Activated T-cell treated with anti-CD3 and anti-CD28 coated beads, Interleukin-2, amount 50 U/mL, for 24 hours (primary cell): ENCODE results near the gene SARS1.

ENCODE experiments used
- DNase-seq: peaks from one replicate; pipeline ENCODE4 v3.0.0-alpha.2; 2020
- H3K27ac Mint-ChIP-seq: 2 replicates; pipeline ENCODE4 v1.8.0; 2020; ENCODE audit warnings: mild to moderate bottlenecking, mixed read lengths
- H3K27me3 Mint-ChIP-seq: 2 replicates; pipeline ENCODE4 v1.8.0; 2020; ENCODE audit warnings: mixed read lengths
- H3K36me3 Mint-ChIP-seq: 2 replicates; pipeline ENCODE4 v1.8.0; 2020; ENCODE audit warnings: low read depth, mixed read lengths
- H3K4me1 Mint-ChIP-seq: 2 replicates; pipeline ENCODE4 v1.8.0; 2020; ENCODE audit warnings: low read depth, mixed read lengths
- H3K4me3 Mint-ChIP-seq: 2 replicates; pipeline ENCODE4 v1.8.0; 2020; ENCODE audit warnings: mild to moderate bottlenecking, moderate library complexity, mixed read lengths
- H3K9me3 Mint-ChIP-seq: 2 replicates; pipeline ENCODE4 v1.8.0; 2020; ENCODE audit warnings: mixed read lengths

Gene SARS1

GRCh38 chr1:109186733-109187086 lies 27.0 kb upstream of the SARS1 start:
- Mint-ChIP-seq H3K4me3 (no peak overlapping the region), H3K27me3 (no peaks in the 10 kb centered on the region), H3K9me3 (no peaks in the 10 kb centered on the region), H3K36me3 (peaks cover 2% of the 10 kb centered on the region), H3K27ac (no peak overlapping the region), H3K4me1 (peaks cover 2% of the 10 kb centered on the region)
- no peak for DNase-seq

DNA sequence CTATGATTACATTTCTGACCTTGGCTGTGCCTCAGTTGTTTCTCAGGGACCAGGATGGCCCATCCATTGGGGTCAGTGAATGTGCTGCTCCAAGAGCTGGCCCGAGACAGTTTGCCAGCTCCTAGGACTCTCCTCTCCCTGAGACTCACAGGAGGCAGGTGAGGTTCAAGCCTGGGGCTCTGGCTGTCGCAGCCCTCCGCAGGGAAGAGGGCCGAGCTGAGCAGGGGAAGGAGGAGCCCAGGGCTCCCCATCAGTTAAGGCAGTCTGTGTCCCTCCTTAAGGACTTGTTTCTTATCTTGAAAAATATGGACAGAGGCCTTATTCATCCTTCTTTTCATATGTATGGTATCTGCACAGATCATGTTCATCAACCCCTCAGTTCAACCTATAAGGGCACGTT lies 26.6 kb upstream of the SARS1 start:
- peaks cover 2% of the 10 kb centered on the region for H3K36me3 Mint-ChIP-seq
- no peaks in the 10 kb centered on the region for H3K27me3 Mint-ChIP-seq
- peaks cover 2% of the 10 kb centered on the region for H3K4me1 Mint-ChIP-seq
- no peak overlapping the region for H3K4me3 Mint-ChIP-seq
- H3K27ac Mint-ChIP-seq: no peak overlapping the region
- no peak for DNase-seq
- H3K9me3 Mint-ChIP-seq: no peaks in the 10 kb centered on the region

GRCh38 chr1:109188200-109188599 lies 25.5 kb upstream of the SARS1 start:
- Mint-ChIP-seq H3K27me3 (no peaks in the 10 kb centered on the region), H3K4me1 (peaks cover 2% of the 10 kb centered on the region), H3K9me3 (no peaks in the 10 kb centered on the region), H3K4me3 (no peak overlapping the region), H3K27ac (no peak overlapping the region), H3K36me3 (peaks cover 2% of the 10 kb centered on the region)
- no peak for DNase-seq

DNA sequence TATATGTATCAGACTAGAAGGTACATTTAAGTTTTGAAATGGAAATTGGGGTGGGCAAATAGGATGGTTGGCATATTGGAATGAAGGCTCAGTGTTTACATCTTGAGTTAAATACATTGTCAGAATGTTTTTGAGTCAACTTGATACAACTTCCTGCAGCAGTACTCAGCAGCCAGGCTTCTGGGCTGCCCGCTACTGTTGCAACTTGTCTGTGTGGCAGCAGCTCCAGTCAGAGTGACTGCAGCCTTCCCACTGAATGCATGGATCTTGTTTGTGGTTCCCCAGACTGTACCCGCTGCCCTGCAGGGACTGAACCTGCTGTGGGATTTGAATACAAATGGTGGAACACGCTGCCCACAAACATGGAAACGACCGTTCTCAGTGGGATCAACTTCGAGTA lies 24.9 kb upstream of the SARS1 start:
- peaks cover 2% of the 10 kb centered on the region for H3K36me3 Mint-ChIP-seq
- H3K4me3 Mint-ChIP-seq: no peak overlapping the region
- DNase-seq: no peak
- no peaks in the 10 kb centered on the region for H3K27me3 Mint-ChIP-seq
- H3K27ac Mint-ChIP-seq: no peak overlapping the region
- peaks cover 2% of the 10 kb centered on the region for H3K4me1 Mint-ChIP-seq
- no peaks in the 10 kb centered on the region for H3K9me3 Mint-ChIP-seq

- no peaks in the 10 kb centered on the region for H3K27me3 Mint-ChIP-seq
- peaks cover 2% of the 10 kb centered on the region for H3K4me1 Mint-ChIP-seq
- no peak overlapping the region for H3K27ac Mint-ChIP-seq
- no peak overlapping the region for H3K4me3 Mint-ChIP-seq
- peaks cover 2% of the 10 kb centered on the region for H3K36me3 Mint-ChIP-seq
- DNase-seq: no peak
- H3K9me3 Mint-ChIP-seq: no peaks in the 10 kb centered on the region
Measured at GRCh38 chr1:109190189-109190588, 23.5 kb upstream of the SARS1 start.

DNA sequence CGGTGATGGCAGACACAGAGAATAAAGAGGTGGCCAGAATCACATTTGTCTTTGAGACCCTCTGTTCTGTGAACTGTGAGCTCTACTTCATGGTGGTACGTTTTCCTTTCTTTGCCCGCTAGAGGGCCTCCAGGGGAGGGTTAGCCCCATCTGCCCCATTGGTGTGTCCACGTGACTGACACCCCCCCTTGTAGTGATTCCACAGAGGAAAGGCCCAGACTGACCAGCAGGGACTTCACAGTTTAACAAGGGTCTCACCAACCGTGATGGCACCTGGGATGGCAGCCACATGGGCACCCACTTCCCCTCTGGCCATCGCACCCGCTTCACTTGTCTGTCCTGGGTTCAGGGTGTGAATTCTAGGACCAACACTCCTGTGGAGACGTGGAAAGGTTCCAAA lies 22.3 kb upstream of the SARS1 start:
- H3K27me3 Mint-ChIP-seq: no peaks in the 10 kb centered on the region
- no peak overlapping the region for H3K27ac Mint-ChIP-seq
- H3K36me3 Mint-ChIP-seq: peaks cover 2% of the 10 kb centered on the region
- DNase-seq: no peak
- H3K4me3 Mint-ChIP-seq: no peak overlapping the region
- peaks cover 2% of the 10 kb centered on the region for H3K4me1 Mint-ChIP-seq
- no peaks in the 10 kb centered on the region for H3K9me3 Mint-ChIP-seq

GRCh38 chr1:109191891-109192290 lies 21.8 kb upstream of the SARS1 start:
- H3K36me3 Mint-ChIP-seq: peaks cover 2% of the 10 kb centered on the region
- no peak overlapping the region for H3K27ac Mint-ChIP-seq
- no peaks in the 10 kb centered on the region for H3K27me3 Mint-ChIP-seq
- H3K9me3 Mint-ChIP-seq: no peaks in the 10 kb centered on the region
- H3K4me1 Mint-ChIP-seq: peaks cover 2% of the 10 kb centered on the region
- DNase-seq: no peak
- H3K4me3 Mint-ChIP-seq: no peak overlapping the region

- Mint-ChIP-seq H3K36me3 (peaks cover 2% of the 10 kb centered on the region), H3K4me3 (no peak overlapping the region), H3K4me1 (peaks cover 5% of the 10 kb centered on the region), H3K27me3 (no peaks in the 10 kb centered on the region), H3K9me3 (no peaks in the 10 kb centered on the region), H3K27ac (no peak overlapping the region)
- DNase-seq: no peak
Measured at GRCh38 chr1:109192433-109192832, 21.3 kb upstream of the SARS1 start.

GRCh38 chr1:109193653-109194590 lies 19.8 kb upstream of the SARS1 start:
- Mint-ChIP-seq H3K27ac (no peak overlapping the region), H3K27me3 (no peaks in the 10 kb centered on the region), H3K36me3 (peaks cover 2% of the 10 kb centered on the region), H3K9me3 (no peaks in the 10 kb centered on the region), H3K4me3 (no peak overlapping the region), H3K4me1 (peaks cover 10% of the 10 kb centered on the region)
- peak; percentile 76 for DNase-seq

DNA sequence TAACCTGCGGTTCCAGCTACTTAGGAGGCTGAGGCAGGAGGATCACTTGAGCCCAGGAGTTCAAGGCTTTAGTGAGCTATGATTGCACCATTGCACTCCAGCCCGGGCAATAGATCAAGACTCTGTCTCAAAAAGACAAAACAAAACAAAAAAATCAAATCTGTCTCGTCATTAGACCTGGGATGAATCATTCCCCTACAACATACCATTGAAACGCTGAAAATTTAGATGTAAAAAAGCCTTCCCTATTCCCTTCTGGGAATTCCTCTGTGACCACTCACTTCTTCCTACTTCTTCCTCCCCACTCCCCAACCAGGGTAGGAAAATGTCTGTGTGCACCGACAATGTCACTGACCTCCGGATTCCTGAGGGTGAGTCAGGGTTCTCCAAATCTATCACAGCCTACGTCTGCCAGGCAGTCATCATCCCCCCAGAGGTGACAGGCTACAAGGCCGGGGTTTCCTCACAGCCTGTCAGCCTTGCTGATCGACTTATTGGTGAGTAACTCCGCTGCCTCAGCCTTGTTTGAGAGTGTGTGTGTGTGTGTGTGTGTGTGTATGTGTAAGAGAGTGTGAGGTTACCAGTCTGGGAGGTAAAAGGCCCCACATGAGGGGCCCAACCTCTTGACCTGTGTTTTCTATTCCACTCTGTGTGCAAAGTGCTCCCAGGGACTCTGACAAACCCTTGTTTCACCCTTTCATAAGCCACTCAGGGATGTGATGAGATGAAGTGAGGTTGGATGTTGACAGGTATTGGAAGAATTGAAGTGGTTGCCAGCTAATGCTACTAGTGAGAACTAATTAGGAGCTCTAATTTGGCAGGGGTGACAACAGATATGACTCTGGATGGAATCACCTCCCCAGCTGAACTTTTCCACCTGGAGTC lies 16.3 kb upstream of the SARS1 start:
- no peaks in the 10 kb centered on the region for H3K9me3 Mint-ChIP-seq
- H3K36me3 Mint-ChIP-seq: no peaks in the 10 kb centered on the region
- H3K27ac Mint-ChIP-seq: peak overlapping the region; percentile 9
- DNase-seq: no peak
- H3K4me3 Mint-ChIP-seq: no peak overlapping the region
- H3K27me3 Mint-ChIP-seq: no peaks in the 10 kb centered on the region
- H3K4me1 Mint-ChIP-seq: peaks cover 25% of the 10 kb centered on the region

GRCh38 chr1:109198043-109198695 lies 15.5 kb upstream of the SARS1 start:
- Mint-ChIP-seq H3K4me3 (no peak overlapping the region), H3K4me1 (peaks cover 25% of the 10 kb centered on the region), H3K36me3 (peaks cover 3% of the 10 kb centered on the region), H3K9me3 (no peaks in the 10 kb centered on the region), H3K27me3 (no peaks in the 10 kb centered on the region), H3K27ac (peak overlapping the region; percentile 9)
- DNase-seq: no peak

DNA sequence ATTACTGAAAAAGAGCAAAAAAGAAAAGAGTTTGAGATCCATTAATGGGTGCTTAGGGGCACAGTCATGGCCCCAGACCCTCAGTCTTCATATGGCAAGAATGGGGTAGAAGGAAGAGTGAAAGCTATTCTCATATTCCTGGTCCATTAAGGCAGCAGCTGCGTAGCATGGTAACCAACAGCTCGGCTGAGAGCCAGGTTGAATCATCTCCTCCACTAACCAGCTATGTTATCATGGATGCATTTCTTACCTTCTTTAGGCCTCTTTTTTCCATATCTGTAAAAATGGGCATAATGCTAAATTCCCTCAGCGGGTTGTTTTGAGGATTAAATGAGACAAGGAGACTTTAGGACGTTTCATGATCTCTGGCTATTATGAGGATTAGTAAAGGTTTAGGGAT lies 15.0 kb upstream of the SARS1 start:
- no peaks in the 10 kb centered on the region for H3K9me3 Mint-ChIP-seq

GRCh38 chr1:109199710-109200109 lies 14.0 kb upstream of the SARS1 start:
- H3K4me1 Mint-ChIP-seq: peaks cover 25% of the 10 kb centered on the region
- peak; percentile 42 for DNase-seq
- H3K27ac Mint-ChIP-seq: peak overlapping the region; percentile 59
- no peaks in the 10 kb centered on the region for H3K27me3 Mint-ChIP-seq
- peaks cover 3% of the 10 kb centered on the region for H3K36me3 Mint-ChIP-seq
- no peaks in the 10 kb centered on the region for H3K9me3 Mint-ChIP-seq
- no peak overlapping the region for H3K4me3 Mint-ChIP-seq

More for the DNA sequence above, 15.0 kb upstream of the SARS1 start:
- peaks cover 25% of the 10 kb centered on the region for H3K4me1 Mint-ChIP-seq
- H3K27me3 Mint-ChIP-seq: no peaks in the 10 kb centered on the region
- H3K36me3 Mint-ChIP-seq: peaks cover 3% of the 10 kb centered on the region
- no peak for DNase-seq
- no peak overlapping the region for H3K27ac Mint-ChIP-seq
- H3K4me3 Mint-ChIP-seq: no peak overlapping the region

GRCh38 chr1:109201123-109201703 lies 12.5 kb upstream of the SARS1 start:
- Mint-ChIP-seq H3K4me3 (no peak overlapping the region), H3K27ac (no peak overlapping the region)

More at GRCh38 chr1:109201123-109201703, 12.5 kb upstream of the SARS1 start:
- peaks cover 3% of the 10 kb centered on the region for H3K36me3 Mint-ChIP-seq
- H3K9me3 Mint-ChIP-seq: no peaks in the 10 kb centered on the region
- no peaks in the 10 kb centered on the region for H3K27me3 Mint-ChIP-seq
- H3K4me1 Mint-ChIP-seq: peaks cover 25% of the 10 kb centered on the region
- peak; percentile 71 for DNase-seq
